ENCODE results near the gene BCAR1.
"Not testable (repeated sequence)": the region's sequence is repeated elsewhere in the genome, so short reads cannot be mapped to it uniquely, and the experiment has no call there.

BCAR1 gene

DNA sequence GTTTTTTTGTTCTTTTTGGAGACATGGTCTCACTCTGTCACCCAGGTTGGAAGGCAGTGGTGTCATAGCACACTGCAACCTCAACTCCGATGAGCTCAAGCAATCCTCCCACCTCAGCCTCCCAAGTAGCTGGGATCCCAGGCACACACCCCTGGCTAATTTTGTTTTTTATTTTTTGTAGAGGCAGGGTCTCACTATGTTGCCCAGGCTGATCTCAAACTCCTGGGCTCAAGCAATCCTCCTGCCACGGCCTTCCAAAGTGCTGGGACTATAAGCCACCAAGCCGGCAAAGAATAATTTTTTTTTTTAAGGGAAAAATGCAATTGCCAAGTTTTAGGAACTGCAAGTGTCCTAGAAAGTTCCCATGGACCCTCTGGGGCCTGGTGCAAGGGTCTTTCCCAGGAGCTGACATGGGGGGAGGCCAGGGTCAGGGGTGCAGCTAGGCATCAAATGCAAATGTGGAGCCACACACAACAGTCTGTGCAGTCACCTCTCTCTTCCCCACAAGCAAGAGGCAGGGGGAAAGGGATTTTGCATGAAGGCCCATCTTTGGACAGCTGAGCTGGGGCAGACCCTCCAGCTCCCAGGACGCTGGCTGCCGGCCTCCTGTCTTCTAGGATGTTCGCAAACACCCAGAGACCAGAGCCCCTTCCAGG is 20.1 kb upstream of the BCAR1 start:
- no peak for DNase-seq

DNA sequence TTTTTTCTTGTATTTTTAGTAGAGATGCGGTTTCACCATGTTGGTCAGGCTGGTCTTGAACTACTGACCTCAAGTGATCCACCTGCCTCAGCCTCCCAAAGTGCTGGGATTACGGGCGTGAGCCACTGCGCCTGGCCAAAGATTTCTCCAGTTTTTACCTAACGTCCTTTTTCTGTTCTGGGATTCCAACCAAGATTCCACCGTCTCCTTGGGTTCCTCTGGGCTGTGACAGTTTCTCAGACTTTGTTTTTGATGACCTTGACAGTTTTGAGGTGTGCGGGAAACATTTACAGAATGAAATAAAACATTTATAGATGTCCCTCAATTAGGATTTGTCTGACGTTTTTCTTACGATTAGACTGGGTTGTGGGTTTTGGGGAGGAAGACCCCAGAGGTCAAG is 17.9 kb upstream of the BCAR1 start:
- DNase-seq, result not testable (repeated sequence)

DNA sequence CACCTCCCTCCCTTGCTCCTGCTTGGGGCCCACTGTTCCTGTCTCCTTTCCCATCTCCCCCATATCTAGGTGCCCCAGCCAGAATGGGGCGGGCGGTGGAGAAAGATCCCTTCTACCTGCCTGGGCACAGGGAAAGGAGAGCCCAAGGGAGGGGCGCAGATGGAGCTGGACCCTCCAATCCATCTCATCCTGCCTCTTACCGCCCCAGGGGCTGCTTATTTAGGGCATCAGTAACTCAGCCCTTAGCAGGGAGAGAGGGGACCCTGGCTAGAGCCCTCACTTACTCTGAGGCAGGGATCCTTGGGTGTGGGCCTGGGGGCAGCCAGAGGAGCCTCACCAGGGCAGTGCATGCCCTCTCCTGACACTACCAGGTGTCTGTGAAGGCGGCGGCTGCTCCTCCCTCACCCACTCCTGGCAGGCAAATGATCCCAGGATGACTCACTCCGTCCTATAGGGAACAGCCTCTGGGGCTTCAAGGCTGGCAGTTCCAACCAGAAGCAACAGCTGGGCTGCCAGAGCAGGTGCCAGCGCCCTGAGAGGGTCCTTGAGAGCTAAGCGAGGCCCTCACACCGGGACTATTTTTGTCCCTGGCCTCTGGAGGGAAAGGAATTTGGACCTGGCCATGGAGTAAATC is 16.3 kb upstream of the BCAR1 start:
- no peak for DNase-seq

DNA sequence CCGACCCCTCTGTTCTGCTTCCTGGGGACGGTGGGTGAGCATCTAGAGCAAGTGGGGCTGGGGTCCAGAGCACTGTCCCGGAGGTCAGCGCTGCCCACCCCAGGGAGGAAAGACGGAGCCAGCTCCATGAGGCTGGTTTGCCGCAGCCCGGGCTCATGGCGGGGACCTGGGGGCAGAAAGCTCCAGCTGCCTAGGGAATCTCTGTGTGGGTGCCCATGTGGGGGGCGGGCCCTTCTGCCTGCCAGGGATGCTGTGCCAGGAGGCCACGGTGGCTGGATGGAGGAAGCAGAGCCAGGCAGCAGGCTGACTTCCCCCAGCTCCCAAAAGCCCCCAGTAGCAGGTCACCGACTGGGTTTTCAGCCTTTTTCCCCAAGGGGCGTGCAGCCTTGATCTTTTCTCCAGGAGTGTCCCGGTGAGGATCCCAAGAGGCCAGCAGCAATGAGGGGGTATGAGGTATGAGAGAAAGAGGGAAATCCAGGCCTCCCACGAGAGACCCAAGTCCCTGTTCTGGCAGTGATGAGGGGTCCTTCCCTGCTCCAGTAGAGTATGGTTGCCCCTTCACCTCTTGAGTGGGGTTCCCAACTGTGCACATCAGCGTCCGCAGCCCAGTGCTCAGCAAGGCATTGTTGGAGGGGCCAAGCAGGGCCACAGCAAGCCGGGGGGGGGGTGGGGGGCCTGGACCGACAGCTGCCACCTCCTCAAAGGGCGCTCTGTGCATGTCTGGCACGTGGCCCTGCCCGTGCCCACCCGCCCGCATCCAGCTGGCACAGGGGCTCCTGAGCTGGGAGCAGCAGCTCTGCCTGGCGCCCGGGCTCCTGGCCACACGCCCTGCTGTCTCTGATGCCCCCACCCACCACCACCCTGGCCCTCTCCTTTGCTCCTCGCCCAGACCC is 15.6 kb upstream of the BCAR1 start:
- no peak for DNase-seq

DNA sequence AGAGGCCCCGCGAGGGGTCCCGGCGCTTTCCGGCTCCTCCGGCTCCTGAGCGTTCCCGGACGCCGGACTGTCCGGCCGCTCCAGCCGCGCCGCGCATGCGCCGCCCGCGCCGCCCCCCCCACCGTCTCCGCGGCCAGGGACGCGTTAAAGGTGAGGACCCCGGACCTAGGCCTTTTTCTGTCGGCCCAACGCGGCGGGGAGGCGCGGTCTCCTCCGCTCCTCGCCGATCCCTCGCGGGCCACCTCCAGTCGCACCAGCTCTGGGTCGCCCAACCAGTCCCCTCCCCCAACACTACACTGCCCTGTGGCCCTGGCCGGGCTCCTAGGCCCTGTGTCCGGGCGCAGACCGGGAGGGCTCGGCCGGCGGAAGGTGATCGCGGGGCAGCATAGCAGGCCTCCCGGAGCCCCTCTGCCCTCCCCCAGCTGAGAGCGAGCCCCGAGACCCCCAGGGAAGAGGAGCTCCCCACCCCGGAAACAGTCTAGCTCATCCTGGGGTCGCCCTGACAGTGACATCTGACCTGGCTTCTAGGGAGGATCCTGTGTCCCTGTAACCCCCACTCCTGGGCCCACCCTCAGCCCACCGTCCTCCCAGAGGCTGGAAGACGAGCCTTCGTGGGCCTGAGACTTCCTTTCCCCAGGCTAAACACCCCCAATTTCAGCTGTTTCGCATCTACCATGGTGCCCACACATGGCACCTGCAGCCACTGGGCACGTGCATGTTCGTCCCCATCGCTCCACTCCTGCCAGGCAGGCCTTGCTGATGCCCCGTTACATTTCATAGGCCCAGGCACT is 14.7 kb upstream of the BCAR1 start:
- no peak for DNase-seq

DNA sequence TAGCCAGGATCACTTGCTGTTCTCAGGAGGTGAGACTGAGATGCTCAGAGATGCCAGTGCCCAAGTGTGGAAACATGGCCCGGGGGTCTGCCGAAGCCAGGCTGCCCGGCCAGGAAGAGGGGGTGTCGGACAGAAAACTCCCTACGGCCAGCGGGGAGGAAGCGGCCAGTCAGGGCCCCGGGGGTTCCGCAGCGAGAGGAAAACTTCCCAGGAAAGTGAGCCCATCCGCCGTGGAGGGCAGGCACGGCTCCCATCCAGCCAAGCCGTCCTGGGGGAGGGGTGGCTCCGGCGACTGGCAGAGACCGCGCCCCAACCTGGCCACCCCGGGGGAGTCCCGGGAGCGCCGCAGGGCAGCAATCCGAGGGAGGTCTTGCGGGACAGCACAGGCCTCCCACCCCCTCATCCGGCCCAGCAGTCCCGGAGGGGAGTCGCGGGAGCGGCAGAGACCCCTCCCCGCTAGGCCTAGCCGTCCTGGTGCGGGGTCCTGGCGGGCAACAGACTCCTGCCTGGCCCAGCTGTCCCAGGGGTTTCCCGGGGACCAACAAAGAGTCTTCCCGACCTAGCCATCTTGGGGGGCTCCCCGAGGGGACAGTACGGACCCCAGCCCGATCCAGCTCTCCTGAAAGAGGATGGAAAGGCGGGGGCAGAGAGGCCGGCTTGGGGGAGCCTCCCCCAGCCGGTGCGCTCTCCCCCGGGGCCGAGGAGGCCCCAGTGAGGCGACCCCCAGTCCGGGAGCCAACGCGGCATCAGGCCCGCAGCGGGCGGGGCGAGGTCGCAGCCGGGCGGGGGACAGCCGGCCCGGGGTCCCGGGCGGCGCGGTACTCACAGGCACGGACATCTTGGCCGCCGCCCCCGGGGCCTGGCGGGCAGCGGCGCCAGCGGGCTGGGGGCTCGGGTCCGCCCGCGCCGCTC is 13.8 kb upstream of the BCAR1 start:
- DNase-seq, result no peak

DNA sequence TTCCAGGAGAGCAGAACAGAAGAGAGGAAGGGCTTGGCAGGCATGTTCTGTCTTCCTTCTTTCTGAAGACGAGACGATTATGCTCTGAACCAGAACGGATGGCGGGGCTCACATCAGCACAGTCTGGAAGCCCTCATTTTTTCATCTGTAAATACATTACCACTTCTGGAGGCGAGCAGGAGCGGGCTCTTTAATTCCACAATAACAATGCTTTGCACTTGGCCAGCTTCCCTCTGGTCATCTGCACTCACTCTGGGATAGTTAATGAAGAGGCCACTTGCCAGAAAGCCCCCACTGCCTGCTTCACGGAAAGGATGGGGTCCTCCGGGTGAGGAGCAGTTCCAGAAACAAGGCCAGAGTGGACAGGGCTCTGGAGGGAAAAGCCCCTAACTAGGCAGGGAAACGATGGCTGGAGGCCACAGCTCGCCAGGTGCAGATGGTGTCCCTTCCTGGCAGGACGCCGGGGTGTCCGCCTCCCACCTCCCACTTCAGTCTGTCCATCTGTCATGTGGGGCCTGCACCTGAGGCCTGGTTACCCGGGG is 13.1 kb upstream of the BCAR1 start:
- DNase-seq, result no peak

DNA sequence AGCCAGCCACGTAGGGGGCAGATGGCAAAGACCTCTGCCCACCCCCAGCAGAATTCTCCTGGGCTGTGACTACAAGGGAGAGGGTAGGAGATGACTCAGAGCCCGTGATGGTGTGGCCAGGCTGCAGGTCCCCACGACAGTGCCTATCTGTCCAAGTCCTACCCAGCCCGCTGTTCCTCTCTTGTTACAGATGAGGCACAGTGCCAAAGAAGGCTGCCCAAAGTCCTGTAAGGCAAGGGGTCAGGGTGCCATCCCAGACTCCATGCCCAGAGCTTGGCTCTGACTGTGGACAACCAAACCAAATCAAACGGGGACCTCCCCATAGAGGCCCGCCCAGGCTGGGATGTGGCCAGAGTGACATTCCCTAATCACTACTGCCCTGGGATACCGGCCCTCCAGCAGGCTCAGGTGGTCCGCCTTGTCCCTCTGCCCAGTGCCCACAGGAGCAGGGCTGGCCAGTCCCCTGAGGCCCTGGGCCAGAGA is 12.6 kb upstream of the BCAR1 start:
- no peak for DNase-seq

DNA sequence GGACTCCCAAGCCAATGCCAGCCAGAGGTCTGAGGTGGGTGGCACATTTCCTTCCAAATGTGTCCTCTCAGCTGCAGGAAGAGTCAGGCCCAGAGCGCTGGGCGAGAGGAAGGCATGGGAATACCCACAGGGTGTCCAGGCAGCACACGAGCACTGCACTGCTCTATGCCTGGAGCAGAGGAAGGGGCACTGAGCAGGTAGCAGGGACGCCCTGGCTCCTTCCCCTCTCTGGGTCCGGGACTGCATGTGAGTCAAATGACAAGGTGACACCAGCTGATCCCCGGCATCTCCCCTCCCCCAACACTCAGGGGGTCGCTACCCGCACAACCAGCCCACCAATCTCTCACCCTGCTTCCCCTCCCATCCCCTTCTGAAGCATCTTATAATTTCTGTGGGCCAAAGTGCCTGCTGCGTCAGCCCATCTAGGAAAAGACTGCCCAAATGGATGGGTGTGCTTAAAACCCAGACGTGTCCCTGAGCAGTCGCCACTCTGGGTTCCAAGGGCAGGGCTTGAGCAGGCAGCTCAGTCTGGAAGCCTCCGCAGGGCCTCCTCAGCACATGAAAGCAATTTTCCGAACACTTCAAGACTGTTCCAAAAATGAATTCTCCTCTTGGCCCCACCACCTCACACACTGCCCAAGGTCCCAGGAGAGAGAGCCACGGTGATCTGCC is 12.0 kb upstream of the BCAR1 start:
- DNase-seq, result no peak

DNA sequence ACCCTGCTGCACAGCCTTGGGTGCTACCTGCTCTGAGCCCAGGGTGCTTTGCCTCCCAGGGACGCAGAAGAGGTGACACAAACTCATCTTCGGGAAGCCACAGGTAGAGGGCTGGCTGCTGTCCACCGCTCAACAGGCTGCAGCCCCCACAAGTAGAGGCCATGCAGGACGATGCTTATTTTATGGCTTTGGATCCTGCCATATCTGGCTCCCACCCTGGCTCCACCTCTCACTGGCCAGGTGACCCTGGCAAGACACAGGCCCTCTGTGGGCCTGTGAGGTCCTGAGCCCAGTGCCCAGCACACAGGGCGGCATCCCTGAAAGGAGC is 11.3 kb upstream of the BCAR1 start:
- DNase-seq, result no peak

DNA sequence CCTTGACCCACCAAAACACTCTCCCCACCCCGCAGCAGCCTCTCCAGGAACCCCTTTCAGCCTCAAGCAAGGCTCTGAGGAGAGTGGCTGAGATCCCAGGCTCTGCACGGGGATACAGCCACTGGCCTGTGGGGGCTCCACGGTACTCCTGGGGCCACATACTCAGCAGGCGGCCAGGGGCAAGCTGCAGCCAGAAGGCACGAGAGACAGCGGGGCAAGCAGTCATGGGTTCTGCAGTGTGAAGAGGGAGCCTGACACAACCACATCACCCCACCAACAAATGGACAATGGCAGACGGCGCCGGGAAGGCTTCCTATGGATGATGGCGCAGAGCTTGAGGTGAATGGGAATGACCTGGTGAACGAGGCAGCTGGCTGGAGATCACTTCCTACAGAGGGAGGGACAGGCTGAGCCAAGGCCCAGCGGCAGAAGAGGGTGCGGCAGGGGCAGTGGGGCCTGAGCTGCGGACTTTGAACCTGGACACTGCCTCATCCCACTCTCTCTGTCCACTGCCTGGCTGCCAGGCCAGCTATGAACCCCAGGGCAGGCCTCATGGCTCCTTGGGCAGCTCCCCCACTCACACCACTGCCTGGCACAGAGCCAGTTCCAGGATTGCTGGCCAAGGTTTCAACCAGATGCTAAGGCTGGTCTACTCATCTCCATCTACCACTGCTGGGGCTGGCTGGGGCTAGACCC is 10.8 kb upstream of the BCAR1 start:
- no peak for DNase-seq

DNA sequence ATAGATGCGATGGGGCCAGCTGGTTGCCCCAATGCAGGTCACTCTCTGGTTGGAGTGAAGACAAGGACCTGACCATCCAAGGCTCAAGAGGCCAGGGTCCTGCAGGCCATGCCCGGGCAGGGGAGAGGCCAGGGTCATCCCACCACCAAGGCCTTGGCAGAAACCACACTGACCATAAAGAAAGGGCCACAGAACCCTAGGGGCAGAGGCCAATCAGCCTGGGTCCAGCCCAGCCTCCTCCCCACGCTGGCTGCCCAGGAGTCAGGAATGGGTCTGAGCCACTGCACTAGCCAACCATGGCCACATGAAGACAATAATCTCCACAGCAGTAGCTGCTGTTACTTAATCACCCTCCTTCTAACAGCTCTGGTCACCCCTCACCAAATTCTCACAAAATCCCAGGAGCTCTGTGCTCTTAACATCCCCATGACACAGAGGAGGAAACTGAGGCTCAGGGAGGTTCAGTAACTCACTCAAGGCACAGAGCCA is 10.2 kb upstream of the BCAR1 start:
- no peak for DNase-seq

DNA sequence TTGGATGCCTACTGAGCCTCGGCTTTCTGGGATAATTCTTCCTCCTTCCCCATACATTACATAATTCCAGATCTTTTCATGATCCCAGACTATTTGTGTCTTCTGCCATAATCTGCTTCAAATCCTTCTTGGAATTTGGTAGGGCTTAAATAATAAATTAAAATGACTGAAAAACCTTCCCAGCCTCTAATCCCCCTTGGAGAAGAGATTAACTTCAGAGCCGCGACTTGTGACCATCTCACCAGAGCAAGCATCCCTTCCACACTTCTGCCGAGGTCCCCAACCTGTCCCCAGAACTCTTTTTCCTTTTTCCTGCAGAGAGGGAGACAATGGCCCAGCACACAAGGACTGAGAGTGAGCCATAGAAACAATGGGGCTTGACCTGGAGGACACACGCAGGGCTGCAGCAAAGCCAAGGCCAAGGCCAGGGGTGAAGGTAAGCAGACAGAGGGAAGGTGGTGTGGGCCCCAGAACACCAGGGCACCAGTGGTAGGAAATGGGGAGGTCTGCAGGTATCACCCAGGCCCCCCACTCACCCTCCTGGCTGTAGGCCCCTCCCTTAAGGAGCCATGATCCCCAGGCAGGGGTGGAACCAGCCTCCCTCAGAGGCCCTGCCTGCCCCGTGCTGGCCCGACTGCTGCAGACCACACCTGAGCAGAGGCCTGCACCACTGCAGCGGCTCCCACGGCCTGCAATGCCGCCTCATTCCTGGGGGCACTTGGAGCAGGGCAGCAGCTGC is 9.6 kb upstream of the BCAR1 start:
- no peak for DNase-seq

DNA sequence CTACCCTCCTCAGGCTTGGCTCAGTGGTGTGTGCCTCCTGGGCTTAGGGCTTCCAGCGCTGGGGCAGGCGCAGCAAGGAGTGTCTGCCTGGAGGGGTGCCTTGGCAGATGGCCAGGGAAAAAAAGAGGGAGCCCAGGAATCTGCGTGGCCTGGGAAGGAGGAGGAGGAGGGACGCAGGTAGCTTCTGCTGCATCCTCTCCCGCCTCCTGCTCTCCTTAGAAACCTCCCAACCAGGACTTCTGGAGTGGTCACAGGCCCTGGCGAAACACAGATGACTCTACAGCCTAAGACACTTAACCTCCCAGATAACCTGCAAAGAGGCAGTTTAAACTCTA is 7.3 kb upstream of the BCAR1 start:
- DNase-seq, result no peak

DNA sequence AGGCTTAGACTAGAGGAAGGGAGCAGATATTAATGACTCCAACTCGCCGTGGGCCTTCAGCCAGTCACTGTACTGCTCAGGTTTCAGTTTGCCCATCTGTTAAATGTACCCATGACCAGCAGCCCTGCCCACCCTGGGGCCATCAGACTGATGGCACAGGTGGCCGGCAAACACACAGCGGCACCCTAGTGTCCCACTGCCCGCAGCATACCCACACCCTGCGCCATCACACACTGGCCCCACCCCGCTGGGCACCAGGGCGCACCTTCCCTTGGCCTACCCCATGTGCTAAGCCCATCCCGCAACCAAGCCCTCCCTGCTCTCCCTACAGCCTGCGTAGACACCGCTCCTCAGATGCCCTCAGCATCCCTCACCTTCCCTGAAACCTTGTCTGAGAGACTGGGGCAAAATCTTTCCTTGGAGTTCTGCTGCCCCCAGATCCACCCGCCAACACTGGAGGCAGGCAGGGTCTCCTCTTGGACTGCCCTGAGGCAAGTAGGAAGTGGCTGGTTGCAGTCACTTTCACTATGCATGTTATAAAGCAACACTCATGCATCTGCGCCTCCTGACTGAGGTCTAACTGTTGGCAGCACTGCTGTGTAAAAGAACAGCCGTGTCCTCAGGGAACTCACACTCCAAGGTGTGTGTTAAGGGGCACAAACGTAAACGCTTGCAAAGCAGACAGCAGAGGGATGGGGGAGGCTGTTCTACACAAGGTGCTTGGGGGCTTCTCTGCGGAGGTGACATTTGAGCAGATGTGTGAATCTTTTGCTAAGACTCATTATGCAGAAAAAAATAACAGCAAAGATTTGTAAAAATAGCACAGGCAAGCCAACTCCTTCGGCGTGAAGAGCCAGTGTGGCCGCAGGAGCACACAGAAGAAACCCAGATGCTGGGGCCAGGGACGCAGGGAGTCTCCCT is 6.7 kb upstream of the BCAR1 start:
- no peak for DNase-seq

DNA sequence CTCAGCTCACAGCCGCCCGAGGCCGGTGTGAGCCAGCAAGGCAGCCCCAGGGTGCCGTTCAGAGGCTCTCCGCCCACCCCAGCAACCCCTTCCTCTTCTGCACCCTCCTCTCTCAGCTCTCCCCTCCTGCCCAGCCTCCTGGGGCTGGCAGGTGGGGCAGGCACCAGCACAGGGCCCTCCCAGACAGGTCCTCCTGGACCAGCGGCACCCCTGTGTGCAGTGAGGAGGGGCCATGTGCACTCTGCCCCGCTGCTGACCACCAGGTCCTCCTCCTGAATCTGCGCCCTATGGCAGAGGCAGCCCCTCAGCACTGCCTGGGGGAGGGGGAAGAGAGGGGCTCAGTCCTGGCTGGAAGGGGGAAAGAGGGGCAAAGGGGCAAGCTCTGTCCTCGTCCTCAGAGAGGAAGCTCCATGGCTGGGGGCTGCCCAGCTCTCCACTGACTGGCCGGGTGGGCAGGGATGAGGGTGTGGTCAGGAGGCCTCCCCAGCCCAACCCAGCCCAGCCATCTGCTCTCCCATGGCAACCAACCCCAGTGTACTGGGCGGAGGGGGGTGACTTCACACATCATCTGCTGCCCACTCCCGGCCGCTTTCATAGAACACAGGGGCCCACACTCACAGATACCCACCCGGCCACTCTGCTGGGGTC is 5.4 kb upstream of the BCAR1 start:
- no peak for DNase-seq

DNA sequence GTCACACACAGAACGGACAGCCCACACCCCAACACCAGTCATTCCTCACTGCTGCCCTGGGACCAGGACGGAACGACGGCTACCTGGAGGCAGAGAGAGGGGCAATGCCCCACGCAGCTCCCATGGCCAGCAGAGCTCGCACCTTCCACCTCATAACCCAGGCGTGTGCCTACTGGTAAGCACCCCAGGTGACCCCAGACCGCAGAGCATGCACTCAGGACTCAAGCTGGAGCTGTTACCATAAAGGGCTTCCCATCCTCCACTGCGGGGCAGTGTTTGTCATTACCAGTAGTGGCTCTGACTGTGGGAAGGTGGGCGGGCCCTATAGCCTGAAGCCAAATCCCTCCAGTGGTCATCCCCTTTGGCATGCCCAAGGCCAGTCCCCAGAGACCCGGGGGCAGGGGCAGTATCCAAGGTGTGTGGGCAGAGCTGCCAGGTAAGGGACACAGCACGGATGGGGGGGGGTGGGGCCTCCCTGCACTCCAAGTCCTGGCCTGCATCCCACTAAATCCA is 4.7 kb upstream of the BCAR1 start:
- DNase-seq, result no peak

DNA sequence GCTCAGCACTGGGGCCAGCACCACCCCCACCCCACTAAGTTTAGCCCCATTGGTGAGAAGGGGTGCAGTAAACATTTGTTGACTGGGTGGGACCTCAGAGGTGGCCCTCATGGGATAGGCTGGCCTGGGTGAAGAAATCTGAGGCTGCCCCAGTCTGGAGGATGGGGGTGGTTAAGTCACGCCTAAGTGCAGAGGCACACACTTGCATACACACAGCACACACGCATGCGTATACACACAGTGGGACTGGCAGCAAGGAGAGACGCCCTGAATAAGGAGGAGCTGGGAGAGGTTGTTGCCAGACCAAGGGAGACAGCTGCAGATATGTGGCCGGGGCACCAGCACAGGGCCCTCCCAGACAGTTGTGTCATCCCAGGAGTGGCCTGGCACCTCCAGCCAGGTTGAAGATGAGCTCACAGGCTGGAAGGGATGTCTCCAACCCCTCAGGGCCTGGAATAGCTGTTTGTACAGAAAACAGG is 3.0 kb upstream of the BCAR1 start:
- DNase-seq, result no peak
